Measurements from ENCODE around the gene MIEF1. TPM values are rescaled to one million over a fixed set of nuclear protein-coding genes. Genes with fewer than 3 reads are reported as not detected.

MIEF1 gene
- polyA plus RNA-seq, 1 of the 3 experiments (the other 2 are of a cell fraction): 7.5 TPM

DNA sequence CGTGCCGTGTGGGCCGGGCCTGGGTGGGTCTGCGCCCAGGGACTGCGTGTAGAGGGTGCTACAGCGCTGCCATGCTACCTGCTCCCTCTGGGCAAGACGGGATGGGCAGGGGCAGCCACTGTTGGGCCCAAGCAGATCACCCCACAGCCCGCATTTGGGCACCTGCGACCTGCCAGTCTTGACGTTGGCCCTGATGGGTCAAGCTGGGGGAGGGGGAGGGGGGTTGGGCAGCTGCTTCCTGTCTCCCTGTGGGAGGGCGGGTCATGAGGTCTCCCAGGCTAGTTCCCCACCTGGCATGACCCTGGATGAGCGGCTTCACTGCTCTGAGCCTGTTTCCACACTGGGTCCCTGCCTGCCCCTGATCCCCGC is 33.3 kb downstream of the MIEF1 start (continued):
- TF ChIP-seq, protein P1, sequence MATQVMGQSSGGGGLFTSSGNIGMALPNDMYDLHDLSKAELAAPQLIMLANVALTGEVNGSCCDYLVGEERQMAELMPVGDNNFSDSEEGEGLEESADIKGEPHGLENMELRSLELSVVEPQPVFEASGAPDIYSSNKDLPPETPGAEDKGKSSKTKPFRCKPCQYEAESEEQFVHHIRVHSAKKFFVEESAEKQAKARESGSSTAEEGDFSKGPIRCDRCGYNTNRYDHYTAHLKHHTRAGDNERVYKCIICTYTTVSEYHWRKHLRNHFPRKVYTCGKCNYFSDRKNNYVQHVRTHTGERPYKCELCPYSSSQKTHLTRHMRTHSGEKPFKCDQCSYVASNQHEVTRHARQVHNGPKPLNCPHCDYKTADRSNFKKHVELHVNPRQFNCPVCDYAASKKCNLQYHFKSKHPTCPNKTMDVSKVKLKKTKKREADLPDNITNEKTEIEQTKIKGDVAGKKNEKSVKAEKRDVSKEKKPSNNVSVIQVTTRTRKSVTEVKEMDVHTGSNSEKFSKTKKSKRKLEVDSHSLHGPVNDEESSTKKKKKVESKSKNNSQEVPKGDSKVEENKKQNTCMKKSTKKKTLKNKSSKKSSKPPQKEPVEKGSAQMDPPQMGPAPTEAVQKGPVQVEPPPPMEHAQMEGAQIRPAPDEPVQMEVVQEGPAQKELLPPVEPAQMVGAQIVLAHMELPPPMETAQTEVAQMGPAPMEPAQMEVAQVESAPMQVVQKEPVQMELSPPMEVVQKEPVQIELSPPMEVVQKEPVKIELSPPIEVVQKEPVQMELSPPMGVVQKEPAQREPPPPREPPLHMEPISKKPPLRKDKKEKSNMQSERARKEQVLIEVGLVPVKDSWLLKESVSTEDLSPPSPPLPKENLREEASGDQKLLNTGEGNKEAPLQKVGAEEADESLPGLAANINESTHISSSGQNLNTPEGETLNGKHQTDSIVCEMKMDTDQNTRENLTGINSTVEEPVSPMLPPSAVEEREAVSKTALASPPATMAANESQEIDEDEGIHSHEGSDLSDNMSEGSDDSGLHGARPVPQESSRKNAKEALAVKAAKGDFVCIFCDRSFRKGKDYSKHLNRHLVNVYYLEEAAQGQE (IDR thresholded peaks at IDR 0.05; ENCODE audit: low read depth, low read length): no peak
- no peak for TF ChIP-seq MEF2A (IDR thresholded peaks at IDR 0.05; ENCODE audit: borderline replicate concordance, low read depth)
- TF ChIP-seq JUND (IDR thresholded peaks at IDR 0.05): no peak

DNA sequence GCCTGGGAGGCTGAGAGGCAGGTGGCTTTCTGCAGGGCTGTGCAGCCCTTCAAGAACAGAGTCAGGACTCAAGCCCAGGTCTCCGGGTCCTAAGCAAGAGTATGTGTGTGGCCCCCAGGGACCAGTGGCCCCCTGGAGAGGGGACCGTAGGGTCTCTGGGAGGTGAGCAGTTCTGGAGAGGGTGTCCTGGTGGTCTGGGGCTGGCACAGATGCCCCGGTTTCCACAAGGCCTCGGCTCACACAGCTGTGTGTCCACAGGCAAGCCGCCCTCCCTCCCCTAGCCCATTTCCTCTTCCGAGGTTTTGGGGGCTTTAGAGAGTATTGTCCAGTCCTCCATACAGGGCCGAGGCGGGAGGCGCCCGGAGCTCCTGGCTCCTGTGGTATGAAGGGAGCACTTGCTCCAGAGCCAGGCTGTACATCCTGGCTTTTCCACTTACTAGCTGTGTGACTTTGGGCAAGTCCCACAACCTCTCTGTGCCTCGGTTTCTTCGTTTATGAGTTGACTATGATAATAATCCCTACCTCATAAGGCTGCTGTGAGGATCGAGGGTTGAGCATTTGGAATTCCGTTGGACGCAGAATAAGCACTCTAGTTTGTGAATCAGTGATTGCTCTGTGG is 33.9 kb downstream of the MIEF1 start:
- H3K36me3 ChIP-seq (replicated peaks in 1 of 2; ENCODE audit: control insufficient read depth in 1 of 2, insufficient read depth in 2 of 2, low read length in 1 of 2): no peaks in the 10 kb centered on the region
- H3K79me2 ChIP-seq (ENCODE audit: insufficient read depth): peaks cover 14% of the 10 kb centered on the region
- no peaks in the 10 kb centered on the region for H4K20me1 ChIP-seq (ENCODE audit: insufficient read depth)
- H3K4me3 ChIP-seq (ENCODE audit: low read depth in 2 of 2, low read length in 1 of 2): no peak overlapping the region
- no peak overlapping the region for H3K9ac ChIP-seq
- no peak overlapping the region for H3K27ac ChIP-seq (ENCODE audit: low read depth in 2 of 2, low read length in 1 of 2)
- no peaks in the 10 kb centered on the region for H3K27me3 ChIP-seq (ENCODE audit: insufficient read depth)
- no peak for DNase-seq
- H3K4me1 ChIP-seq (ENCODE audit: control insufficient read depth in 1 of 2, insufficient read depth in 2 of 2, low read depth in 1 of 2, low read length in 1 of 2): peaks cover 0 to 7% of the 10 kb centered on the region in 2 experiments; a peak in 1 of 4 replicates
- no peaks in the 10 kb centered on the region for H3F3A ChIP-seq (replicated peaks; ENCODE audit: insufficient read depth)
- TF ChIP-seq RAD21 (IDR thresholded peaks at IDR 0.05; ENCODE audit: low read length): no peak
- TF ChIP-seq, protein P2, sequence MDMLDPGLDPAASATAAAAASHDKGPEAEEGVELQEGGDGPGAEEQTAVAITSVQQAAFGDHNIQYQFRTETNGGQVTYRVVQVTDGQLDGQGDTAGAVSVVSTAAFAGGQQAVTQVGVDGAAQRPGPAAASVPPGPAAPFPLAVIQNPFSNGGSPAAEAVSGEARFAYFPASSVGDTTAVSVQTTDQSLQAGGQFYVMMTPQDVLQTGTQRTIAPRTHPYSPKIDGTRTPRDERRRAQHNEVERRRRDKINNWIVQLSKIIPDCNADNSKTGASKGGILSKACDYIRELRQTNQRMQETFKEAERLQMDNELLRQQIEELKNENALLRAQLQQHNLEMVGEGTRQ (IDR thresholded peaks at IDR 0.05; ENCODE audit: borderline replicate concordance, low read depth, low read length): no peak
- H3K9me3 ChIP-seq: no peaks in the 10 kb centered on the region
- POLR2A ChIA-PET: interaction anchor here (0.6 to 1.5 kb wide), 2 partner anchors 501 to 635 kb away, joined by 3 to 7 read pairs; no protein-coding TSS in a partner anchor
- no peaks in the 10 kb centered on the region for H3K9me2 ChIP-seq
- WGBS (ENCODE audit: low lambda C conversion rate): 31% methylated on average over 3 of the region's 15 CpGs
- no peak overlapping the region for H2AFZ ChIP-seq (ENCODE audit: low read depth)
- CTCF ChIA-PET: interaction anchor here (1.3 to 3.9 kb wide), 5 partner anchors 42 to 636 kb away, joined by 3 to 62 read pairs (median 4); no protein-coding TSS in a partner anchor
- H3K4me2 ChIP-seq: no peak overlapping the region

DNA sequence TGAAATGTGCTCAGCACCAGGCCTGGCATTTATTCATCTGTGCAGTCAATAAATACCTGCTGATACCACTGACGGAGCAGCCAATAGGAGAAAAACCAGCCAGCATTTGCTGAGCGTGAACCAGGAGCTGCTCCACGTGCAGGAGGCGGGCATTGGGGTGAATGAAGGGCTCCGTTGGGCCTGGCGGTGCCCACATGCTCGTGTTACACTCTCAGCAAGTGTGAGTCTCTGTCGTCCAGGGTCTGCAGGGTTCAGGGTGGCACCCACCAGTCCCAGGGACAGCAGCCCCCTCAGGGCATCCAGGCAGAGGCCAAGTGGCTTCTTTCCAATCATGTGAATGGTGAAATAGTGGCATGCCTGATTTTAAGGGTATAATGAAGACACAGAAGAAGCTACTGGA is 34.6 kb downstream of the MIEF1 start:
- POLR2A ChIA-PET: interaction anchor here (0.6 kb wide), 2 partner anchors 10 to 635 kb away, joined by 3 to 4 read pairs; no protein-coding TSS in a partner anchor
- H3K4me1 ChIP-seq (ENCODE audit: control insufficient read depth in 1 of 2, insufficient read depth in 2 of 2, low read depth in 1 of 2, low read length in 1 of 2): no peaks in the 10 kb centered on the region; a peak in 1 of 4 replicates
- WGBS (ENCODE audit: low lambda C conversion rate): no CpG with 5 or more reads among the region's 8 CpGs
- TF ChIP-seq, protein P3, sequence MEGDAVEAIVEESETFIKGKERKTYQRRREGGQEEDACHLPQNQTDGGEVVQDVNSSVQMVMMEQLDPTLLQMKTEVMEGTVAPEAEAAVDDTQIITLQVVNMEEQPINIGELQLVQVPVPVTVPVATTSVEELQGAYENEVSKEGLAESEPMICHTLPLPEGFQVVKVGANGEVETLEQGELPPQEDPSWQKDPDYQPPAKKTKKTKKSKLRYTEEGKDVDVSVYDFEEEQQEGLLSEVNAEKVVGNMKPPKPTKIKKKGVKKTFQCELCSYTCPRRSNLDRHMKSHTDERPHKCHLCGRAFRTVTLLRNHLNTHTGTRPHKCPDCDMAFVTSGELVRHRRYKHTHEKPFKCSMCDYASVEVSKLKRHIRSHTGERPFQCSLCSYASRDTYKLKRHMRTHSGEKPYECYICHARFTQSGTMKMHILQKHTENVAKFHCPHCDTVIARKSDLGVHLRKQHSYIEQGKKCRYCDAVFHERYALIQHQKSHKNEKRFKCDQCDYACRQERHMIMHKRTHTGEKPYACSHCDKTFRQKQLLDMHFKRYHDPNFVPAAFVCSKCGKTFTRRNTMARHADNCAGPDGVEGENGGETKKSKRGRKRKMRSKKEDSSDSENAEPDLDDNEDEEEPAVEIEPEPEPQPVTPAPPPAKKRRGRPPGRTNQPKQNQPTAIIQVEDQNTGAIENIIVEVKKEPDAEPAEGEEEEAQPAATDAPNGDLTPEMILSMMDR (IDR thresholded peaks at IDR 0.05): no peak
- TF ChIP-seq NFIC (IDR thresholded peaks at IDR 0.05; ENCODE audit: borderline replicate concordance) (no peak), MXI1 (IDR thresholded peaks at IDR 0.05; ENCODE audit: low read depth, low read length) (no peak), GATA2 (CRISPR knock-in tag; IDR thresholded peaks at IDR 0.05) (no peak), GABPA (IDR thresholded peaks at IDR 0.05; ENCODE audit: low read depth) (no peak), POLR2AphosphoS5 (IDR thresholded peaks at IDR 0.05; ENCODE audit: low read depth, low read length) (no peak), RCOR1 (IDR thresholded peaks at IDR 0.05; ENCODE audit: low read length) (no peak), JUND (IDR thresholded peaks at IDR 0.05) (no peak), SIN3A (IDR thresholded peaks at IDR 0.05; ENCODE audit: borderline replicate concordance, low read depth, low read length) (no peak), RXRA (IDR thresholded peaks at IDR 0.05; ENCODE audit: borderline replicate concordance, low read depth) (no peak), FOXJ3 (CRISPR knock-in tag; IDR thresholded peaks at IDR 0.05) (no peak)
- TF ChIP-seq, protein P4, sequence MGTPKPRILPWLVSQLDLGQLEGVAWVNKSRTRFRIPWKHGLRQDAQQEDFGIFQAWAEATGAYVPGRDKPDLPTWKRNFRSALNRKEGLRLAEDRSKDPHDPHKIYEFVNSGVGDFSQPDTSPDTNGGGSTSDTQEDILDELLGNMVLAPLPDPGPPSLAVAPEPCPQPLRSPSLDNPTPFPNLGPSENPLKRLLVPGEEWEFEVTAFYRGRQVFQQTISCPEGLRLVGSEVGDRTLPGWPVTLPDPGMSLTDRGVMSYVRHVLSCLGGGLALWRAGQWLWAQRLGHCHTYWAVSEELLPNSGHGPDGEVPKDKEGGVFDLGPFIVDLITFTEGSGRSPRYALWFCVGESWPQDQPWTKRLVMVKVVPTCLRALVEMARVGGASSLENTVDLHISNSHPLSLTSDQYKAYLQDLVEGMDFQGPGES (IDR thresholded peaks at IDR 0.05; ENCODE audit: low read depth, low read length): no peak
- TF ChIP-seq, protein P2 (IDR thresholded peaks at IDR 0.05; ENCODE audit: borderline replicate concordance, low read depth, low read length): no peak

More for the DNA sequence above, 34.6 kb downstream of the MIEF1 start:
- Histone ChIP-seq H3K27ac (ENCODE audit: low read depth in 2 of 2, low read length in 1 of 2) (no peak overlapping the region), H3K4me3 (ENCODE audit: low read depth in 2 of 2, low read length in 1 of 2) (no peak overlapping the region), H3K9me2 (no peaks in the 10 kb centered on the region), H3K9ac (no peak overlapping the region), H3K79me2 (ENCODE audit: insufficient read depth) (peaks cover 7% of the 10 kb centered on the region), H3K9me3 (no peaks in the 10 kb centered on the region), H3K36me3 (replicated peaks in 1 of 2; ENCODE audit: control insufficient read depth in 1 of 2, insufficient read depth in 2 of 2, low read length in 1 of 2) (no peaks in the 10 kb centered on the region), H4K20me1 (ENCODE audit: insufficient read depth) (no peaks in the 10 kb centered on the region), H3K27me3 (ENCODE audit: insufficient read depth) (no peaks in the 10 kb centered on the region), H2AFZ (ENCODE audit: low read depth) (no peak overlapping the region), H3K4me2 (no peak overlapping the region), H3F3A (replicated peaks; ENCODE audit: insufficient read depth) (no peaks in the 10 kb centered on the region)
- DNase-seq: no peak
- CTCF ChIA-PET: interaction anchor here (1.3 to 3.9 kb wide), 3 partner anchors 43 to 499 kb away, joined by 3 to 62 read pairs (median 24); no protein-coding TSS in a partner anchor
